HG02840 (cell line): ENCODE measurements around the gene ADCY3.
A peak's percentile ranks its signal among the peaks of the same experiment; 100 is the strongest.

Source experiments
- ATAC-seq: cut with Tn5 transposase; IDR thresholded peaks from one replicate; pipeline ENCODE4 v1.9.1; 2021; ENCODE audit warnings: mild to moderate bottlenecking, moderate library complexity, moderate number of reproducible peaks; ENCODE audit not compliant: unreplicated experiment, low FRiP score

Gene ADCY3

DNA sequence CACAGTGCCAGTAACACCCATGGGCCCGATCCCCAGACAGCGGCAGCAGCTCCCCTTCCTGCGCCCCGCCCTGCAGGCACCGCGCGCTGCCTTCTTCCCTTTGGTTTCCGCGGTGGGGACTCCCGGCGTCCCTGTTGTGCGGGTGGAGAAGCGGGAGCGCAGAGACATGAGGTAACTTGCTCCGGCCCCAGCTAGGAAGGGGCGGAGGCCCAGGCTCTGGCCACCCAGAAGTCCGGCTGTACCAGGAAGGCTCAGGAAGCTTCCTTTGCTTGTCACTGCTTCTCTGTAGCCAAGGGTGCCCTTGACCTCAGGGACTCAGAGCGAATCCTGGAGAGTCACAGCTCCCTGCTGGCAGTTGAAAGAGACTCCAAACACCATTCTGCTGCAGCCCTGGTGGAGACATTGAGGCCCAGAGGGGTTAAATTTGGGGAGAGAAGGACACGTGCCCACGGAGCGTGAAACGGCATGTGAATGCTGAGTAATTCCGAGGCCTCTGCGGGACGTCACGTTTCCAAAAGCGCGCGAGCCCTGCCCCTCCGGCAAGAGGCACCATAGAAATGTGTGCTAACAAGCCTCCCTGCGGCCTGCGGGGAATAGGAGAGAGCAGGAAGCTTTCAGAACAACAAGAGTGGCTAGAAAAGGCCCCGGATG is 6.7 kb upstream of the ADCY3 start:
- no peak for ATAC-seq

DNA sequence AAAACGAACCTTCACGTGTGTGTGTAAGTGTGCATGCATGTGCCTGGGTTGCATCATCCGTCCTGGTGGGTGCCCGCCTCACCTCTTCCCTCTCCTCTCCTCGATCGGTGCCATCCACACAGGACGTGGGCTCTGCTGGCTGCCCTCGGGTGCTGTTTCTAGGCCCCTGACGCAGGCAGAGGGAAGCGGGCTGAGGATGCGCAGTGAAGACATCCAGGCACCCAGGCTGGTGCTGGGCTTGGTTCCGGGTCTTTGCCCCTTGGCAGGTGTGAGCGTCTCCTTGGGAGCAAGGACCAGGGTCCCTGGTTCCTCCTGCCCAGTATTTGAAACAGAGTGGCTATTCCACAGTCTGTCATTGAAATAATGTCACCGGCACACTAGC is 6.2 kb upstream of the ADCY3 start:
- no peak for ATAC-seq

DNA sequence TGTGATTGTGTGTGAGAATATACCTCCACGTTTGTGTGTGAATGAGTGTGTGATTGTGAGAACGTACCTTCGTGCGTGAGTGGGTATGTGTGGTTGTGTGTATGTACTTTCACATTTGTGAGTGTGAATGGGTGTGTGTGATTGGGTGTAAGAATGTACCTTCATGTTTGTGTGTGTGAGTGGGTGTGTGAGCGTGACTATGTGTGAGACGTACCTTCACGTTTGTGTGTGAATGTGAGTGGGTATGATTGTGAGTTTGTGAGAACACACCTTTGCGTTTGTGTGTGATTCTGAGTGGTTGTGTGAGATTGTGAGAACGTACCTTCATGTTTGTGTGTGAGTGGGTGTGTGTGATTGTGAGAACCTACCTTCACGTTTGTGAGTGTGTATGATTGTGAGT is 5.8 kb upstream of the ADCY3 start:
- no peak for ATAC-seq

DNA sequence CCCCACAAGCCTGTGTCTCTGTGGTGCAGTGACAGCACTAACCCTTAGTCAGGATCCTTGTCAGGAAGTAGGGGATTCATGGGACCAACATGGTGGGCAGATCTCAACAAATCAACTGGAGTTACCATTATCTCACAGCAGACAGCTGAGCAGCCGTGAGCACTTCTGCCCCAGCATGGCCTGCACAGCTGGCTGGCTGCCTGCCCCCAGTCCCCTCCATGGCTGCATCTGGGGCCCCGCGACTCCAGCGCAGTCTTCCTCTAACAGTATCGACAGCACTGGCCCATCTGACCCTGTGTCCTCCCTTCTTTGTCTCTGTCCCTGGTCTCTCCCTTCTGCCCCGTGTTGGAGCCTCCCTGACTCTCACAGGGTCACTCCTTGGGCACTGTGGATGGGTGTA is 4.7 kb upstream of the ADCY3 start:
- no peak for ATAC-seq

DNA sequence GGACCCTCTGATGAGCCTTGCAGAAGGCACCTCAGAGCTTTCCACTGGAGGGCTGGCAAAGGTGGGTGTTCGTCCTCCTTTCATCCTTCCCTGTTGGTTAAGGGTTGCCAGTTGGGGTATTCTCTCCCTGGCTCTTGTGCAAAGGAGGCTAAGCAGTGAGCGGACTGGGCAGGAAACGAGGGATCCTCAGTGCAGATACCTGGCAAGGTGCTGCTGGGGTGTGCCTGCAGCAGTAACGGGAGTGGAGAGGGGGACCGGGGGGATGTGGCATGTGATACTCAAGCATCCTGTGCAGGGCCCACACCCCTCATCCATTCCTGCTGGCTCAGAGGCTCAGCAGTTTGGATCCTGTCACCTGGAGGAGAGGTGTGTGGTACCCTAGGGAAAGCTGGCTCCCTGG is 4.2 kb upstream of the ADCY3 start:
- no peak for ATAC-seq

DNA sequence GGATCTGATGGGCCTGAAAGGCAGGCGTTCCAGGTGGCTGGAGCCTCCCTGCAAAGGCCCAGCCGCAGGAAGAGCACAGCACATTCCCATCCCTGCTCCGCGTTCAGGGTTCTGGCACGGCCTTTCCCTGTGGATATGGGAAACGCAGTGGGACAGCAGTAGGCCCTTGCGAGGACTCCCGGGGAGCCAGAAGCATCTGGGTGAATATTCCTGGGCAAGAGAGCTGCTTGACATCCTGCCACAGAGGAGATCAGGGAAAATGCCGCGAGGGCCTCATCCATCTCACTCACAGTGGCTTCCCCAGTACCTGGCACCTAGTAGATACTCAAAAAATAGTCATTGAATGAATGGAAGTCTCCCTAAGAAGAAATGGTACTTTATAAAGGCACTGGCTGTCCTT is 3.1 kb upstream of the ADCY3 start:
- ATAC-seq: no peak

DNA sequence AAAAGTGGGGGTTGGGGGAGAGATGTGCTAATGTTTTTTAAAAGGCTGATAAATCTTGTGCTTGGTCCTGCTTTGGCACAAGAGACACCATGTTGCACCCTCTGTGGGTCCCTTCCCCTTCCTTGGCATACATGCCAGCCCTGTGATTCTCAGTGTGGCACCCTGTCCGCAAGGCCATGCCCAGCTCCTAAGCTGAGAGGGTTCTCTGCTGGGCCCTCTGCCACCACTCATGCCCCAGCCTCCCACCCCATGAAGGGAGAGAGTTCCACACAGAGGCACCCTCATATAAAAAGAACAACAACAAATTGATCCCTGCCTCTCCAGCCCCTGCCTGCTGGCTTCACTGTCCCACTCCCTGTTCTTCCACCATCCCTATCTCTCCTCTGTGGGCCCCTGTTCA is 2.5 kb upstream of the ADCY3 start:
- ATAC-seq: no peak

DNA sequence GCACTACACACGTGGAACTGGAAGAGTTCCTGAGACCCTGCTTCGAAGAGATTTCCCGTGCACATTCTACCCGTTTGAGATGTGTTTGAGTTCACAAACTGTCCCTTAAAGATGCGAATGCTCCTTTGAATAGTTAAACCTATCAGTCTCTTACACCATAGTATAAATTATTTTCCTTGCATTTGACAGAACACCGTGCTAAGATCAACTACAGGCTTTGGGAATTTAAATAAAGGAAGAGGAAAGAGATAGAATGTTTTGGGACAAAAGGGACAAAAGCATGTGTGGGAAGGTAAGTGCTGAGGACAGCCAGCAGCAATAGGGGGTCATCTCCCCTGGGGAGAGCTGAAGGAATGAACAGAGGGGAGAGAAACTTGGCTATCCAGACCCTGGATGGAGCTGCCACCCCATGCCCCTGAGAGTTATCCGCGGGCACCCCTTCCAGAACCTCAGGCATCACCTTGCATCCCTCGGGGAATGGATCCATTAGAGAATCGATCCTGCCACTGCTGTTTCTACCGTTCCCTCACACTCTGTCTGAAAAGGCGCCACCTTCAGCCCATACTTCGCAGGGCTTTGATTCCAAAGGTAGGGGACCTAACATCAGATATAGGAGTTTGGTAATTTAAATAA is 888 bp upstream of the ADCY3 start:
- ATAC-seq: no peak

DNA sequence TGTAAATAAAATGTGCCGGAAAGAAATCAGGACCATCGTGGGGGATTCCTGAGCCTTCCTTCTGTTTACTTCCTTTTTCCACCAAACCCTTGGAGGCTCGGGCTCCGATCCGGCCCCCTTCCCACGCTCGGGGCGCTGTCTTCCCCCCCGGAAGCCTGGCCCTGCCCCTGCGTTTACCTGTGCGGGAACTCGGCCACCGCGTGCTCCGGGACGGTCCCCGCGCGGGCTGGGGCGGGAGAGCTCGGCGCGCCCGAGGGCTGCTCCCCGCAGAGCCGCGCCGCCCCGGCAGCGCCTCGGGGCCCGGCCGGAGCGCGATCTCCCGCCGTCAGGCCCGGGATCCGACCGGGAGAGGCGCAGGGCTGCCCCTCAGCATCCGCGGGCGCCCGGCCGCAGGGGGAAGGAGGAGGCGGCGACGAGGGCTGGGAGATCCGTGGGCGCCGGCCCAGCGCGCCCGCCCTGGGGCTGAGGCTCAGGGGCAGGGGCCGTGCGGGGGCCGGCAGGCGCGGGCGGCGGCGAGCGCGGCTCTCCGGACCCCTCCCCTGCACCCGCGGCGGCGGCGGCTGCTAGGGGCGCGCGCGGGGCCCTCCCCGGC is 435 bp downstream of the ADCY3 start:
- ATAC-seq: peak; percentile 23

DNA sequence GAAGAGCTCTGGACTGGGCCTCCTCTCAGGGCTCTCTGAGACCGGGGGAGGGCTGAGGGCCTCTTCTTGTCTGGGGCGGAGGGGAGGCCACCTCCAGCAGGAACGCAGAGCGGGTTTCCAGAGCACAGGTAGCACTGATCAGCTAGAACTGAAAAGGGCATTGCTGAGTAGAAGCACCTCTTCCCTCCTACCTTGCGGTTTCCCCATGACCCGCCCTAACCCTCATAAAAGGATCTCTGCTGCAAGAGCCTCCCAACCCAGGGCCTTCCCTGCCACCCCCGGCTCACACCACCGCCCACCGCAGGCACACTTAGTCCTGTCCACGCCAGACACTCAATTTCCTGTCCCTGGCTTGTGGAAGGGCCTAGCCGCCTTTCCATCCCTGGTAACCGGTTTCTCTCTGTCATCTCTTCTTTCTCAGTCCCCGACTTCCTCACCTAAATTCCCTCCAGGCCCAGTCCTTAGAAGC is 966 bp downstream of the ADCY3 start:
- no peak for ATAC-seq

DNA sequence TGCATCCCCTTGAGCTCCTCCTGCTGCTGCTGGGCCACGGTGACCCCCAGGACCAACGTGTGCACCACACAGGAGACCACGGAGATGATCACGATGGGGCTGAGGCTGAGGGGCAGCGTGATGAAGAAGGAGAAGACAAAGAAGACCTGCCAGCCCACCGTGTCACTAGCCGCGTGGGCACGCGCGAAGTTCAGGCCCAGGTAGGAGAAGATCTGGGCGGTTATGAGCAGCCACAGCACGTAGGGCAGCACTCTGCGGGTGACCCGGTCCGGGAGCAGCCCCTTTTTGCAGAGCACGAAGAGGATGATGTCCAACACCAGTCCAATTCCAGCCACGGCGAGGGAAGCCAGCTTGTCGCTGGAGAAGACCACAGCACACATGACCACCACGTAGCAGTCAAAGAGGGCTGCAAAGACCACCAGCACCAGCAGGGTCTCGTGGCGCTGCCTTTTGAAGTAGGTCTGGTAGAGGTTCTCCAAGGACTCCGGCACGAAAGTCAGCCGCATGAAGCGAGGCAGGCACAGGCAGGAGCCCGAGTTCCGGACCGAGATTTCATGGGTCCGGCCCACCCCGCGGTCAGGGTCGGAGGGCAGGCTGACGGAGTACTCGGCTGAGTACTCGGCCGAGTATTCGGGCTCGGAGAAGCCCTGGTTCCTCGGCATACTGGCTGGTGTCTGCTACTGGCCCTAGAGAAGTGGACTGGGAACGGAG is 1.6 kb downstream of the ADCY3 start:
- no peak for ATAC-seq

DNA sequence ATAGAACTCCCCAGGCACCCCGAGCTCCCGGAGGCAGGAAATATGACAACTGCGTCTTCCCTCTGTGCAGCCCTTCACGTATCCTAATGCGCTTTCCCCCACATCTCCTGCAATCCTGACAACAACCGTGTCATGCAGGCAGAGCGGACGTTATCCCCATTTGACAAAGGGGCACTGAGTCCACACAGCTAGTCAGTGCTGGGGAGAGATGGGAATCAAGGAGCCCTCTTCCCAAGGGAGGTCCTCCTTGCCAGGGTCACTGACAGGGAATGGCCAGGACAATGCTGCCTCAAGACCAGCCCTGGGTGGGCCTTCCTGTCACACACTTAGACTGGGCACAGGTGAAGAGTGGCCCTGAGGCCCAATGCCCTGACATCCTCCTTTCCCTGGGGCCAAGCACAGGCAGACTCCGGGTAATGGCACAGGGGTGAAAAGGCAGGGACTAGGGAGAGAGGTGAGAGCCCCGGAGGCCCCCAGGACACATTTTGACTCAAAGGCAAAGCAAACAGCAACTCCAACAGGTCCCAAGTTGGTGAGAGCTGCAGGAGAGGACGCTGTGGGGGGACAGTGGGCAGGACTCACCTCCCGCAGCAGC is 2.2 kb downstream of the ADCY3 start:
- ATAC-seq: no peak

DNA sequence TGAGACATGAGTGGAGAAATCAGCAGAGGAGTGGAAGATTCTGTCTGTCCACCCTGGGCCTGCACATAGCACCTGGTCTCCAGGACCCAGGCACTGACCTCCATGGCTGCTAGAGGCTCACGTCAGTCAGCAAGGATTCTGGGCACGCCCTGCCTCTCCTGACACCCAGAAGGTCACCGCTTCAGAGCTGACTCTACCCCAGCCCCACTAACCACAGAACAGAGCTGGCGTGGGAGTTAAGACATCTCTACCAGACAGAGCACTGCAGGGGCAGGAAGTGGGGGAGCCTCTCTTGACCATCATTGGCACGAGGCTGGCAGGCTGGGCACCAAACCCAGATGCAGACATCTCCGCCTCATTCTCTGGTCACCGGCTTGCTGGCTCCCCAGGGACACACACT is 3.0 kb downstream of the ADCY3 start:
- ATAC-seq: no peak

DNA sequence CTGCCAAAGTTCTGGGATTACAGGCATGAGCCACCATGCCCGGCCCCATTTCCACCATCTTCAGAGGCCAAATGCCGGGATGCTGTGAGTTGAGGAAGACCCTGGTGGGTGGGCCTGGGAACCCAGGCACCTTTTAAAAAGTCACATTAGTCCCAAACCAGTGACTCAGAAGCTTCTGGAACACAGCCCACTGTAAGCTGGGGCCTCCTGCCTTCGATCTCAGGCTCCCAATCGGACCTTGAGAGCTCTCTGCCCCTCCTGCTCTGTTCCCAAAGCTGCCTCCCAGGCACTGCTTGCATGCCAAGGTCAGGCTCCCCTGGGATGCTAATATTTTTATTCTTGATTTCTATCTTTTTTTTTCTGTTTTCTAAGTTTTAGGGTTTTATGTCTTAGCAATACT is 4.2 kb downstream of the ADCY3 start:
- ATAC-seq: no peak

DNA sequence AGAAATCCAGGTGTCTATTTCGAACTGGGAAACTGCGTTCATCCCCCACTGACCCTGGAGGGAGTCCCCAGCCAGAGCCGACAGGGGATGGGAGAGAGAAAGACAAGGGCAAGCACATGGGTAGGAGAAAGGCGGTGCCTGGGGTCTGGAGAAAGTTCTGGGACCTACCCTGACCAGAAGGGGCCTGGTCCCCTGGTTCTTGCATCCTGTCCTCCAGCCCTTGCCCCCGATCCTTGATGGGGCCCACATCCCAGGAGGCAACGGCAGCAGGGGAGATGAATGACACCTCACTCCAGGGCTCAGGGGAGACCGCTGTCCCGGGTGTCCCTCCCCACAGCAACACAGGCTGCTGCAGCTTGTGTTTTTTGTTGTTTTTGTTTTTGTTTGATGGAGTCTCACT is 4.9 kb downstream of the ADCY3 start:
- no peak for ATAC-seq

DNA sequence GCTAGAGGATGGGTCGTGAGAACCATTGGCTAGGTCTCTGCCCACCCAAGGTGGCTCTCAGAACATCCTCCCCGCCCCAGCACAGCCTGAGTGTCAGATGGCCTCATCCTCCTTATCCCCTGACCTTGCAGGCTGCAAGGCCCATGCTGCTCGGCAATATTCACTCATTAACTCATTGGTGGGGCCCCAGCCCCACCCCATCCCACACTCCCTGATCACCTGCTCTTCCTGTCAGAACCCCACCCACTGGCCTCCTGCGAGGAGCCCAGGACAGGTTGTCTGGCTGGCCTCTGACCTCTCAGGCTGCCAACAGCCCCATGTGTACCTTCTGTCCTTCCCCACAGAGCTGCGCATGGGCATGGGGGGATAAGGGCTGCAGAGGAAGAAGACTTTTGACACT is 5.3 kb downstream of the ADCY3 start:
- no peak for ATAC-seq

DNA sequence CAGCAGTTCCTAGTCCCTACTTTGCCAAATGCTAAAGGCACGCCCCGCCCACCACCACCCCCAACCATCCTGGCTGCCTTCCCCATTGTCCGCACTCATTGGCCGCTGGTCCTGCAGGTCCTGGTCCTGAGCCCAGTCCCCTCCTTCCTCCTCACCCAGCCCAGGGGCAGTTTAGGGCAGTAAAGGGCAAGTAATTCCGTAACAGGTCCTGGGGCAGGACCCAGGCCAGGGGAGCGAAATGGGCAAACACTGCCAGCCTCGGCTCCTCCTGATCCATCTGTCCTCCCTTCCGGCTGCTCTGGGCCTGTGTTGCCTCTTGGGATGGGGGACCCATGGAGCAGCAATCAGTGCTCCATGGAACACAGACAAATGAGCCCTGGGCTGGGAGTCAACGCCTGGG is 6.1 kb downstream of the ADCY3 start:
- no peak for ATAC-seq

DNA sequence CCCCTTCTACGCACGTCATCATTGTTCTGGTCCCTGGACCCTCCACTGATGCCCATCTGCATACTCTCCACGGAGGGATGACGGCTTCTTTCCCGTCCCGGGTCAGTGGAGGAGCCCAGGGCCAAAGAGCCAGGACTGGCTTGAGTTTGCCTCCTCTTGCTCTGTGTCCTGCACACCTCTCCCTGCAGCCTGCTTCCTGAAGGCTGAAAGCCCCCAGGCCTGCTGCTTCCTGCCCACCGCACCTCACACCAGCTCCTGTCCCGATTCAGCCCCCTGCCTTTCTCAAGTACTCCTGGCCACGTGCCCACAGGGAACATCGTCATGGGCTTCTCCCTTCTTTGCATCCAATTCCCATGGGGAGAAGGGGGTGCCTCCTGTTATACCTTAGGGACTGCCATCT is 7.1 kb downstream of the ADCY3 start:
- ATAC-seq: no peak

DNA sequence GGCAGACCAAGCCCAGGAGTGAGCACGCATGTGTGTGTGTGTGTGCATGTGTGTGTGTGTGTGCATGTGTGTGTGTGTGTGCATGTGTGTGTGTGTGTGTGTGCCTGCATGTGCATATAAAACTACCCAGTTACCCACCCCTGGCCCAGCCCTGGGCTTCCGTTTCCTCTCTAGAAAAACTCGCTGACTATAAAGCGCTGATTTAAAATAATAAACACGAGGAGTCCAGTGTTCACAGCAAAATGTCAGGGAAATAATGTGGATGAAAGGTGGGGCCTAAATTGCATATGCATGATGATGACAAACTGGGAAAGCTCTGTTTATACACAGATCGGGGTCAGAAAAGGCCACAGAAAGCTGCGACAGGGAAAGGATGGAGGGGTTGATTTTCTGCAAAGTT is 7.5 kb downstream of the ADCY3 start:
- ATAC-seq: no peak

DNA sequence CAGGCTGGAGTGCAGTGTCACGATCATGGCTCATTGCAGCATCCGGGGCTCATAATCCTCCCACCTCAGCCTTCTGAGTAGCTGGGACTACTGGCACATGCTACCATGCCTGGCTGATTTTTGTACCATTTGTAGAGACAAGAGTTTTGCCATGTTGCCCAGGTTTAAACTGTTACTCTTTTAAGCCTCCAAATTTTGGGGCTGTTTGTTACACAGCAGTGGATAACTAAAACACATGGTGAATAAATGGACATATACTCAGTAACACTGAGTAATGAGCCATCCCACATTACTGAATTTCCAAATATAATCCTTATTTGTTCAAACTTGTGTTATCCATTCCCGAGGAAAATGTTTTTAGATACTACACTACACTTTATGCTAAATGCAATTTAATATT is 9.8 kb downstream of the ADCY3 start:
- no peak for ATAC-seq

DNA sequence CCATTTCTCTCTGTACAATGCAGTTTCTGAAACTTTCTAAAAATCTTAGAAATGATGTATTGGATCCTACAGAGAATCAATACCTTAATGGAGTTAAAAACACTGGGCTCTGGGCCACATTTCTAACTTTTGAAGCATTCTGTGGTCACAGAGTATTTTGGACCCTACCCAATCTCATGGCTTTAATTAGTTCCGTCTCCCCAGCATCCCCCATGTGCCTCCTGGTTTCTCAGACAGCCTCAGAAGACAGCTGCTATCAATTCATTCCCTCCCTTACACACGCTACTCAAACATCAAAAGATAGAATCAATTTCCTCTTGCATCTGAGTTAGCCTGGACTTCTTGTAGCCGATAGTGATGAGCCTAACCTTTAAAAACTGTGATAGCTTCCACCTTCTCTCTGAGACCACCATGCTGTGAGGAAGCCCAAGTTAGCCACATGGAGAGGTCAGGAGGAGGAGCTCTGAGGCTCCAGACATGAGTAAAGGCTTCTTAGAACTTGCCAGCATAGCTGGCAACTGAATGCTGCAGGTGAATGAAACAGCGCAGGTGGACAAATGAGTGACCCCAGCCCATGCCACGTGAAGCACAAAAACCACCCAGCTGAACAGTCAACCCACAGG is 10.4 kb downstream of the ADCY3 start:
- ATAC-seq: no peak
